Panc1 (cell line): ENCODE results near the gene SEC22C. TPM values are rescaled to one million over a fixed set of nuclear protein-coding genes. Genes with fewer than 3 reads are reported as not detected.

Source experiments
- ATAC-seq: fragments of 200-7000 bp; cut with Tn5 transposase; 2 replicates; pipeline ENCODE4 v1.9.1; 2020; ENCODE audit warnings: mild to moderate bottlenecking, moderate library complexity
- BruUV-seq: library from RNA; stranded (reverse); fragments of 400-500 nt; replicated peaks from 2 replicates; lab custom pipeline; 2021; lab: Mats Ljungman, UMichigan
- CTCF ChIA-PET: fragments of 300-600 bp; sonication (Branson Sonifier 250); formaldehyde crosslinking; loops from one replicate; lab custom pipeline; 2022; ENCODE audit warnings: antibody characterized with exemption; lab: Charles Lee
- POLR2A ChIA-PET: fragments of 300-600 bp; sonication (Branson Sonifier 250); formaldehyde crosslinking; loops from one replicate; lab custom pipeline; 2022; ENCODE audit warnings: antibody characterized with exemption; lab: Charles Lee
- DNase-seq: peaks from one replicate; pipeline ENCODE4 v3.0.0-alpha.2; 2010; ENCODE audit warnings: low read depth, low spot score
- H3K27ac ChIP-seq: 2 replicates; pipeline ENCODE4 v1.5.1; 2011; ENCODE audit warnings: mild to moderate bottlenecking, low read length, inconsistent platforms
- H3K27me3 ChIP-seq: fragments of 200-500 bp; sonication (Bioruptor generic); 2 replicates; pipeline ENCODE4 v1.6.0; 2014; ENCODE audit warnings: low read length, inconsistent platforms; ENCODE audit not compliant: control insufficient read depth, insufficient read depth
- H3K36me3 ChIP-seq: fragments of 200-500 bp; sonication (Bioruptor generic); 2 replicates; pipeline ENCODE4 v1.5.1; 2014; ENCODE audit warnings: inconsistent platforms, mild to moderate bottlenecking, low read length, moderate library complexity; ENCODE audit not compliant: control insufficient read depth, insufficient read depth
- H3K4me1 ChIP-seq: 2 replicates; pipeline ENCODE4 v1.5.1; 2011; ENCODE audit warnings: inconsistent platforms, mild to moderate bottlenecking, low read length, moderate library complexity; ENCODE audit not compliant: control insufficient read depth, insufficient read depth
- H3K4me3 ChIP-seq, 2 experiments: 2 replicates each; pipeline ENCODE4 v1.5.1; 2011 to 2012; ENCODE audit warnings: low read depth in 2 of 2, low read length in 2 of 2, mild to moderate bottlenecking in 2 of 2, inconsistent platforms in 1 of 2, moderate library complexity in 1 of 2
- H3K9me3 ChIP-seq: fragments of 200-500 bp; sonication (Bioruptor generic); 2 replicates; pipeline ENCODE4 v1.5.1; 2014; ENCODE audit warnings: low read depth, mild to moderate bottlenecking, inconsistent platforms, low read length, moderate library complexity; ENCODE audit not compliant: control insufficient read depth, insufficient read depth
- POLR2AphosphoS5 ChIP-seq: IDR thresholded peaks from 2 replicates; pipeline ENCODE4 v1.6.1; 2012; ENCODE audit warnings: mild to moderate bottlenecking, low read depth, low read length, moderate library complexity
- SIN3A ChIP-seq: IDR thresholded peaks from 2 replicates; pipeline ENCODE4 v1.6.1; 2012; ENCODE audit warnings: low read depth, mild to moderate bottlenecking, low read length, moderate library complexity, borderline replicate concordance; ENCODE audit not compliant: insufficient read depth
- TCF7L2 ChIP-seq: IDR thresholded peaks from 2 replicates; pipeline ENCODE4 v1.6.1; 2011; ENCODE audit warnings: mild to moderate bottlenecking, low read depth, low read length, inconsistent platforms
- in situ Hi-C: cut with HindIII; loops from 2 replicates; pipeline ENCODE4 v1.10.0; 2016; ENCODE audit warnings: low sequenced_read_pairs, low pct_unique_long_range_greater_than_20kb
- intact Hi-C: fragments of 100-400 bp; cut with micrococcal nuclease; formaldehyde crosslinking; loops from one replicate; pipeline ENCODE4 v1.10.0; 2022; ENCODE audit not compliant: unreplicated experiment
- total RNA-seq: library from RNA; stranded (reverse); gene quantifications from one replicate; pipeline ENCODE4 v1.2.1, GENCODE V29; 2021; ENCODE audit not compliant: unreplicated experiment
- TF ChIP-seq, protein P1 (sequence below): fragments of 450-650 bp; IDR thresholded peaks from 2 replicates; pipeline ENCODE4 v1.5.1; 2017; ENCODE audit warnings: mild to moderate bottlenecking
- TF ChIP-seq, protein P2 (sequence below), 2 experiments: IDR thresholded peaks; 2 replicates each; pipeline ENCODE4 v1.6.1; 2011 to 2012; ENCODE audit warnings: low read depth in 2 of 2, control low read depth in 1 of 2, low read length in 1 of 2, mild to moderate bottlenecking in 1 of 2, moderate library complexity in 1 of 2; ENCODE audit not compliant: insufficient read depth in 1 of 2

The SEC22C gene
- total RNA-seq, 1 experiment from 2014 or later, result 45.9 TPM

DNA sequence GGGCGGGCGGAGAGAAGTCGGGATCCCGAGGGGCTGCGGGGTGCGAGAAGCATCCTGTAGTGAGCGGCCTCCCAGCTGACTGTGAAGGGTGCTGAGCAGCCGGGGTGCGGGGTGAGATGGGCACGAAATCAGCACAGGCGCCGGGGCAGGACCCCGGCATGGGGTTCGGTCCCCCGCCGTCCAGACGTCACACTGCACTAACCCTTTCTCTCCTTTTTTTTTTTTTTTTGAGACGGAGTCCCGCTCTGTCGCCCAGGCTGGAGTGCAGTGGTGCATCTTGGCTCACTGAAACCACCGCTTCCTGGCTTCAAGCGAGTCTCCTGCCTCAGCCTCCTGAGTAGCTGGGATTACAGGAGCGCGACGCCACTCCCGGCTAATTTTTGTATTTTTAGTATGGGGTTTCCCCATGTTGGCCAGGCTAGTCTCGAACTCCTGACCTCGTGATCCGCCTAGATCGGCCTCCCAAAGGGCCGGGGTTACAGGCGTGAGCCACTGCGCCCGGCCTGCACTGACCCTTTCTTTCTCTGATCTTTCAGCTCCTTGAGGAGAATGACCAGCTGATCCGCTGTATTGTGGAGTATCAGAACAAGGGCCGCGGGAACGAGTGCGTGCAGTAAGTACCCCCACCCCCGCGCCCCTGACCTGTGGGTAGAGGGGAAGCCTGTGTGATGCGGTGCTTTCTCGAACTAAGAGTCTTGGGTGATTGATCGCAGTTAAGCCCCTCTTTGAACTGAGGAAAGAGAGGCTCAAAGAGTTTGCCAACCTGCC lies 9.4 kb upstream of the SEC22C start:
- ChIA-PET CTCF (interaction anchor here (0.7 kb wide), 2 partner anchors 47 to 67 kb away, joined by 3 to 6 read pairs; no protein-coding TSS in a partner anchor), POLR2A (interaction anchor here (0.6 to 0.7 kb wide), 2 partner anchors 113 to 431 kb away, joined by 3 to 8 read pairs; no protein-coding TSS in a partner anchor)
- Histone ChIP-seq H3K9me3 (no peaks in the 10 kb centered on the region), H3K36me3 (no peaks in the 10 kb centered on the region), H3K27me3 (no peaks in the 10 kb centered on the region), H3K4me1 (peaks cover 10% of the 10 kb centered on the region), H3K4me3 (peak overlapping the region; percentile 55 to 72), H3K27ac (peak overlapping the region; percentile 61)
- in situ Hi-C loops, result no loop called here
- no peak for DNase-seq
- BruUV-seq, result no TSS peak
- no peak; the same call in 1 of the 2 replicates for ATAC-seq
- TF ChIP-seq POLR2AphosphoS5, result no peak
- no peak for TF ChIP-seq TCF7L2
- TF ChIP-seq, protein P1, sequence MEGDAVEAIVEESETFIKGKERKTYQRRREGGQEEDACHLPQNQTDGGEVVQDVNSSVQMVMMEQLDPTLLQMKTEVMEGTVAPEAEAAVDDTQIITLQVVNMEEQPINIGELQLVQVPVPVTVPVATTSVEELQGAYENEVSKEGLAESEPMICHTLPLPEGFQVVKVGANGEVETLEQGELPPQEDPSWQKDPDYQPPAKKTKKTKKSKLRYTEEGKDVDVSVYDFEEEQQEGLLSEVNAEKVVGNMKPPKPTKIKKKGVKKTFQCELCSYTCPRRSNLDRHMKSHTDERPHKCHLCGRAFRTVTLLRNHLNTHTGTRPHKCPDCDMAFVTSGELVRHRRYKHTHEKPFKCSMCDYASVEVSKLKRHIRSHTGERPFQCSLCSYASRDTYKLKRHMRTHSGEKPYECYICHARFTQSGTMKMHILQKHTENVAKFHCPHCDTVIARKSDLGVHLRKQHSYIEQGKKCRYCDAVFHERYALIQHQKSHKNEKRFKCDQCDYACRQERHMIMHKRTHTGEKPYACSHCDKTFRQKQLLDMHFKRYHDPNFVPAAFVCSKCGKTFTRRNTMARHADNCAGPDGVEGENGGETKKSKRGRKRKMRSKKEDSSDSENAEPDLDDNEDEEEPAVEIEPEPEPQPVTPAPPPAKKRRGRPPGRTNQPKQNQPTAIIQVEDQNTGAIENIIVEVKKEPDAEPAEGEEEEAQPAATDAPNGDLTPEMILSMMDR, result no peak
- TF ChIP-seq, protein P2, sequence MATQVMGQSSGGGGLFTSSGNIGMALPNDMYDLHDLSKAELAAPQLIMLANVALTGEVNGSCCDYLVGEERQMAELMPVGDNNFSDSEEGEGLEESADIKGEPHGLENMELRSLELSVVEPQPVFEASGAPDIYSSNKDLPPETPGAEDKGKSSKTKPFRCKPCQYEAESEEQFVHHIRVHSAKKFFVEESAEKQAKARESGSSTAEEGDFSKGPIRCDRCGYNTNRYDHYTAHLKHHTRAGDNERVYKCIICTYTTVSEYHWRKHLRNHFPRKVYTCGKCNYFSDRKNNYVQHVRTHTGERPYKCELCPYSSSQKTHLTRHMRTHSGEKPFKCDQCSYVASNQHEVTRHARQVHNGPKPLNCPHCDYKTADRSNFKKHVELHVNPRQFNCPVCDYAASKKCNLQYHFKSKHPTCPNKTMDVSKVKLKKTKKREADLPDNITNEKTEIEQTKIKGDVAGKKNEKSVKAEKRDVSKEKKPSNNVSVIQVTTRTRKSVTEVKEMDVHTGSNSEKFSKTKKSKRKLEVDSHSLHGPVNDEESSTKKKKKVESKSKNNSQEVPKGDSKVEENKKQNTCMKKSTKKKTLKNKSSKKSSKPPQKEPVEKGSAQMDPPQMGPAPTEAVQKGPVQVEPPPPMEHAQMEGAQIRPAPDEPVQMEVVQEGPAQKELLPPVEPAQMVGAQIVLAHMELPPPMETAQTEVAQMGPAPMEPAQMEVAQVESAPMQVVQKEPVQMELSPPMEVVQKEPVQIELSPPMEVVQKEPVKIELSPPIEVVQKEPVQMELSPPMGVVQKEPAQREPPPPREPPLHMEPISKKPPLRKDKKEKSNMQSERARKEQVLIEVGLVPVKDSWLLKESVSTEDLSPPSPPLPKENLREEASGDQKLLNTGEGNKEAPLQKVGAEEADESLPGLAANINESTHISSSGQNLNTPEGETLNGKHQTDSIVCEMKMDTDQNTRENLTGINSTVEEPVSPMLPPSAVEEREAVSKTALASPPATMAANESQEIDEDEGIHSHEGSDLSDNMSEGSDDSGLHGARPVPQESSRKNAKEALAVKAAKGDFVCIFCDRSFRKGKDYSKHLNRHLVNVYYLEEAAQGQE (IDR thresholded peaks at IDR 0.05; ENCODE audit: insufficient read depth in 1 of 2, low read depth in 2 of 2, low read length in 1 of 2), result no peak
- TF ChIP-seq SIN3A, result no peak
- intact Hi-C loops, result no loop called here

DNA sequence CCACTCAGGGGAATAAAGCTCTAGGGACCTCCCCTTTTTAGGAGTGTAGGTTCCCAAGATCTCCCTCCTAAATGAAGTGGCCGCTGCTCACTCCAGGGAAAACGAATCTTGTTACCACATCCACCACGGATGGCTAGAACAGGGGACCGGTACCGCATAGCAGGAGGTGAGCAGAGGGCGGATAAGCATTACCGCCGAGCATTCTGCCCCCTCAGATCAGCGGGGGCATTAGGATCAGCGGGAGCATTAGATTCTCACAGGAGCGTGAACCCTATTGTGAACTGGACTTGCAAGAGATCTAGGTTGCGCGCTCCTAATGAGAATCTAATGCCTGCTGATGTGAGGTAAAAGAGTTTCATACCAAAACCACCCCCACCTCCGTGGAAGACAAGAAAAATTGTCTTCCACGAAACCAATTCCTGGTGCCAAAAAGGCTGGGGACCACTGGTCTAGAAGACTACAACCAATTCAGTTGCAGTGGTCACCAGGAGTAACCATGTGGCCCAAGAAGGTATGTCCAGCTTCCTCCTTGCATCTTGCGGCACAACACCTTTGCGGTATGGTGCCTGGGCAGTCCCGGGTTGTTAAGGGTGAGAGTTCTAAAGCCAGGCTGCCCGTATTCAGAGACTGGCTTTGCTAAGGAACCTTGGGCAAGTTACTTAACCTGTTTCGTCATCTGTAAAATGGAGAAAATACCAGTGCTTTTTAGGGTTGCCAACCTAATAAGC lies 7.8 kb upstream of the SEC22C start:
- ATAC-seq (no peak), DNase-seq (no peak)
- Histone ChIP-seq H3K4me1 (peaks cover 10% of the 10 kb centered on the region), H3K27me3 (no peaks in the 10 kb centered on the region), H3K4me3 (peak overlapping the region; percentile 55 to 72), H3K9me3 (no peaks in the 10 kb centered on the region), H3K36me3 (no peaks in the 10 kb centered on the region), H3K27ac (peak overlapping the region; percentile 81)
- in situ Hi-C loops, result no loop called here
- TF ChIP-seq TCF7L2, result no peak
- TF ChIP-seq POLR2AphosphoS5, result no peak
- TF ChIP-seq, protein P2 (IDR thresholded peaks at IDR 0.05; ENCODE audit: insufficient read depth in 1 of 2, low read depth in 2 of 2, low read length in 1 of 2), result no peak
- TF ChIP-seq SIN3A, result no peak
- TF ChIP-seq, protein P1, result no peak
- POLR2A ChIA-PET, result no interaction called here
- intact Hi-C loops, result no loop called here
- CTCF ChIA-PET, result no interaction called here
- no TSS peak for BruUV-seq
